Endothelial cell of umbilical vein (primary cell): ENCODE data around the gene ZBED5.

ENCODE experiments used
- EZH2 ChIP-seq: IDR thresholded peaks from 2 replicates; pipeline ENCODE4 v1.6.1; 2012; ENCODE audit warnings: borderline replicate concordance, low read depth, mild to moderate bottlenecking, moderate library complexity, low read length, inconsistent platforms; ENCODE audit not compliant: severe bottlenecking
- POLR2A ChIP-seq: IDR thresholded peaks from 2 replicates; pipeline ENCODE4 v1.6.1; 2012; ENCODE audit warnings: low read depth, mild to moderate bottlenecking, control low read depth, low read length
- TF ChIP-seq, protein P1 (sequence below), 2 donors: IDR thresholded peaks; 1 replicate in 1 of 2; 2 replicates in 1 of 2; pipeline ENCODE4 v1.5.1; 2011; ENCODE audit warnings: low read length in 2 of 2, mild to moderate bottlenecking in 2 of 2, moderate library complexity in 2 of 2, control low read depth in 1 of 2, inconsistent platforms in 1 of 2, low read depth in 1 of 2; ENCODE audit not compliant: insufficient read depth in 1 of 2; ENCODE audit errors: extremely low read depth in 1 of 2
- TF ChIP-seq, protein P2 (sequence below): IDR thresholded peaks from 2 replicates; pipeline ENCODE4 v1.6.1; 2011; ENCODE audit not compliant: insufficient read depth, insufficient read length

DNA sequence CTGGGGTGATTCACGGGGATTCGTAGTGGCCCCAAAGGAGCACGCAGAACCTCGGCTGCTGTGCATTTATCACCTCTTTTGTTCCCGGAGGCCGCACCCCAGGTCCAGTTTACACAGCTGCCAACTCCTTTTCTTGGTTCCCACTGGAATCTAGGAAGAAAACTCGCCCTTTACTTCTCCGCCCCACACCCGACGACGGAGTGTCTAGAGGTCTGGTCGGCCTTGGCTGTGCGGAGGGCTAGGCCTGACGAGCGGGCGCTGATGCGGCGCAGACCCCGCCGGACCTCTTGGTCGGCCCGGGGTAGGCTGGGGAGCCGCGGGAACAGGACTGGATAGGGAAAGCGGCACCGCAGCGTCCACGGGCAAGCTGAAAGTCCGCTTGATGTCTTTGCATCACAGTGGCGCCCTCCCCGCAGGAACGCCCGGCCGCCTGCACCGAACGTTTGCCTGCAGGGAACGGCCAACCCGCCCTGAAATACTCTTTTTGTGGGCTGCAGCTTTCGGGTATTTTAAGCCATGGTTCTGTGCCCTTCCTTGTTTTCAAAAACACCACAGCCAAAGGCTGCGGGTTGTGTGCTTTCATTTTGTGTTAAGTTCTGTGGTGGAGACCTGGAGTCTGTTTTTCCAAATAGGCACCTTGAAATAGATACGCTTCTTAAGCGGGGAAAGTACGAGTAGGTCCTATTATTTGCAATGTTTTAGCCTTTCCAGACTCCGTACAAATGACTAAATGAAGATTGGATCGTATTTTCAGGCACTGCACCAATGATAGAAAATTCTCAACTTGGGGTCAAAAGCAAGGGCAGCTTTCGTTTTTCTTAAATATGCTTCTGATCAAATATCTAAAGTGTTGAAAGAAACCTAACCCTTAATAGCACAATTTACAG lies 829 bp upstream of the ZBED5 start:
- TF ChIP-seq, protein P1, sequence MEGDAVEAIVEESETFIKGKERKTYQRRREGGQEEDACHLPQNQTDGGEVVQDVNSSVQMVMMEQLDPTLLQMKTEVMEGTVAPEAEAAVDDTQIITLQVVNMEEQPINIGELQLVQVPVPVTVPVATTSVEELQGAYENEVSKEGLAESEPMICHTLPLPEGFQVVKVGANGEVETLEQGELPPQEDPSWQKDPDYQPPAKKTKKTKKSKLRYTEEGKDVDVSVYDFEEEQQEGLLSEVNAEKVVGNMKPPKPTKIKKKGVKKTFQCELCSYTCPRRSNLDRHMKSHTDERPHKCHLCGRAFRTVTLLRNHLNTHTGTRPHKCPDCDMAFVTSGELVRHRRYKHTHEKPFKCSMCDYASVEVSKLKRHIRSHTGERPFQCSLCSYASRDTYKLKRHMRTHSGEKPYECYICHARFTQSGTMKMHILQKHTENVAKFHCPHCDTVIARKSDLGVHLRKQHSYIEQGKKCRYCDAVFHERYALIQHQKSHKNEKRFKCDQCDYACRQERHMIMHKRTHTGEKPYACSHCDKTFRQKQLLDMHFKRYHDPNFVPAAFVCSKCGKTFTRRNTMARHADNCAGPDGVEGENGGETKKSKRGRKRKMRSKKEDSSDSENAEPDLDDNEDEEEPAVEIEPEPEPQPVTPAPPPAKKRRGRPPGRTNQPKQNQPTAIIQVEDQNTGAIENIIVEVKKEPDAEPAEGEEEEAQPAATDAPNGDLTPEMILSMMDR (IDR thresholded peaks at IDR 0.05; ENCODE audit: extremely low read depth in 1 of 2, insufficient read depth in 1 of 2, low read depth in 1 of 2, low read length in 2 of 2): no peak
- TF ChIP-seq POLR2A: no peak
- no peak for TF ChIP-seq EZH2
- TF ChIP-seq, protein P2, sequence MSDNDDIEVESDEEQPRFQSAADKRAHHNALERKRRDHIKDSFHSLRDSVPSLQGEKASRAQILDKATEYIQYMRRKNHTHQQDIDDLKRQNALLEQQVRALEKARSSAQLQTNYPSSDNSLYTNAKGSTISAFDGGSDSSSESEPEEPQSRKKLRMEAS: no peak
